OCI-LY3 (cell line): ENCODE measurements around the gene HGF.

Source experiments
- H2AFZ ChIP-seq: fragments of 200-600, 300-600 bp; shearing (Covaris generic); 2 replicates; pipeline ENCODE4 v1.6.0; 2014; ENCODE audit warnings: antibody characterized with exemption, low read depth, low read length
- H3K27ac ChIP-seq: fragments of 200-600, 300-600 bp; sonication (generic); 2 replicates; pipeline ENCODE4 v1.5.1; 2014; ENCODE audit warnings: mild to moderate bottlenecking, low read length, moderate library complexity, mixed read lengths
- H3K27me3 ChIP-seq: fragments of 200-600, 300-600 bp; sonication (generic); 2 replicates; pipeline ENCODE4 v1.6.1; 2014; ENCODE audit warnings: low read depth, low read length, mixed read lengths
- H3K36me3 ChIP-seq: fragments of 200-600, 300-600 bp; sonication (generic); replicated peaks from 2 replicates; pipeline ENCODE3; 2014; ENCODE audit warnings: low read depth, low read length, mixed read lengths
- H3K4me1 ChIP-seq: fragments of 300-600, 200-600 bp; sonication (generic); 2 replicates; pipeline ENCODE4 v1.6.1; 2014; ENCODE audit warnings: low read length, mixed read lengths
- H3K4me2 ChIP-seq: fragments of 200-600, 300-600 bp; sonication (generic); 2 replicates; pipeline ENCODE4 v1.6.1; 2014; ENCODE audit warnings: low read length, mixed read lengths
- H3K4me3 ChIP-seq: fragments of 300-600, 200-600 bp; sonication (generic); 2 replicates; pipeline ENCODE4 v1.5.1; 2014; ENCODE audit warnings: antibody characterized with exemption, mild to moderate bottlenecking, low read length, moderate library complexity
- H3K79me2 ChIP-seq: fragments of 300-600, 200-600 bp; shearing (Covaris generic); 2 replicates; pipeline ENCODE4 v1.6.1; 2014; ENCODE audit warnings: mild to moderate bottlenecking, low read length, mixed read lengths
- H3K9ac ChIP-seq: fragments of 300-600, 200-600 bp; shearing (Covaris generic); 2 replicates; pipeline ENCODE4 v1.6.0; 2014; ENCODE audit warnings: mild to moderate bottlenecking, low read length, moderate library complexity
- H3K9me3 ChIP-seq: fragments of 200-600, 300-600 bp; shearing (Covaris generic); 2 replicates; pipeline ENCODE4 v1.6.1; 2014; ENCODE audit warnings: low read length, mixed read lengths; ENCODE audit not compliant: insufficient read depth
- H4K20me1 ChIP-seq: fragments of 200-600, 300-600 bp; sonication (generic); 2 replicates; pipeline ENCODE4 v1.6.1; 2016; ENCODE audit warnings: low read length, mixed read lengths; ENCODE audit not compliant: insufficient read depth
- CTCF ChIP-seq: fragments of 200-600, 300-600 bp; sonication (generic); IDR thresholded peaks from 2 replicates; pipeline ENCODE4 v1.5.1; 2014; ENCODE audit warnings: antibody characterized with exemption, low read length, low read depth
- EZH2phosphoT487 ChIP-seq: fragments of 200-600 bp; shearing (Covaris generic); IDR thresholded peaks from 2 replicates; pipeline ENCODE4 v1.6.1; 2018; ENCODE audit warnings: antibody characterized with exemption, mixed run types, low read depth

The HGF gene

GRCh38 chr7:81744389-81744788 is 25.5 kb downstream of the HGF start:
- Histone ChIP-seq H3K9ac (no peak overlapping the region), H4K20me1 (no peaks in the 10 kb centered on the region), H3K9me3 (no peaks in the 10 kb centered on the region)

GRCh38 chr7:81743665-81744064 is 26.2 kb downstream of the HGF start:
- Histone ChIP-seq H3K4me2 (no peak overlapping the region), H3K4me3 (no peak overlapping the region), H3K9ac (no peak overlapping the region), H4K20me1 (no peaks in the 10 kb centered on the region), H3K36me3 (no peaks in the 10 kb centered on the region), H3K79me2 (no peaks in the 10 kb centered on the region), H3K9me3 (no peaks in the 10 kb centered on the region), H3K4me1 (no peaks in the 10 kb centered on the region), H3K27ac (no peak overlapping the region), H3K27me3 (no peaks in the 10 kb centered on the region), H2AFZ (no peak overlapping the region)
- no peak for TF ChIP-seq CTCF
- no peak for TF ChIP-seq EZH2phosphoT487

More at GRCh38 chr7:81744389-81744788, 25.5 kb downstream of the HGF start:
- Histone ChIP-seq H3K27ac (no peak overlapping the region), H3K4me2 (no peak overlapping the region), H3K4me1 (no peaks in the 10 kb centered on the region), H3K4me3 (no peak overlapping the region), H3K79me2 (no peaks in the 10 kb centered on the region), H2AFZ (no peak overlapping the region), H3K36me3 (no peaks in the 10 kb centered on the region), H3K27me3 (no peaks in the 10 kb centered on the region)
- TF ChIP-seq CTCF (no peak), EZH2phosphoT487 (no peak)

- H3K4me1 ChIP-seq, result no peaks in the 10 kb centered on the region
- H3K4me3 ChIP-seq, result no peak overlapping the region
- H3K36me3 ChIP-seq, result no peaks in the 10 kb centered on the region
- no peaks in the 10 kb centered on the region for H4K20me1 ChIP-seq
- no peaks in the 10 kb centered on the region for H3K9me3 ChIP-seq
- no peaks in the 10 kb centered on the region for H3K79me2 ChIP-seq
- no peak overlapping the region for H3K9ac ChIP-seq
- H2AFZ ChIP-seq, result no peak overlapping the region
- no peaks in the 10 kb centered on the region for H3K27me3 ChIP-seq
- no peak overlapping the region for H3K4me2 ChIP-seq
- H3K27ac ChIP-seq, result no peak overlapping the region
- TF ChIP-seq EZH2phosphoT487, result no peak
- TF ChIP-seq CTCF, result no peak
These were observed 26.6 kb downstream of the HGF start for GRCh38 chr7:81743201-81743600.

GRCh38 chr7:81740403-81740802 is 29.4 kb downstream of the HGF start:
- H3K9ac ChIP-seq, result no peak overlapping the region
- no peaks in the 10 kb centered on the region for H3K9me3 ChIP-seq
- no peaks in the 10 kb centered on the region for H4K20me1 ChIP-seq
- H3K79me2 ChIP-seq, result no peaks in the 10 kb centered on the region
- no peak overlapping the region for H3K27ac ChIP-seq
- no peaks in the 10 kb centered on the region for H3K4me1 ChIP-seq
- H3K36me3 ChIP-seq, result no peaks in the 10 kb centered on the region
- no peak for TF ChIP-seq CTCF
- TF ChIP-seq EZH2phosphoT487, result no peak
- no peak overlapping the region for H3K4me3 ChIP-seq
- no peak overlapping the region for H2AFZ ChIP-seq
- no peak overlapping the region for H3K4me2 ChIP-seq
- no peaks in the 10 kb centered on the region for H3K27me3 ChIP-seq
